HepG2 (cell line): ENCODE measurements around the gene U2AF1L4. TPM values are rescaled to one million over a fixed set of nuclear protein-coding genes. Genes with fewer than 3 reads are reported as not detected.

ENCODE experiments used
- AHDC1 ChIP-seq: sonication (generic); formaldehyde crosslinking; IDR thresholded peaks from 2 replicates; pipeline ENCODE4 v1.5.1; 2020; ENCODE audit warnings: mild to moderate bottlenecking, missing genetic modification reagents, borderline replicate concordance
- ATF7-NPFF ChIP-seq: sonication (generic); formaldehyde crosslinking; IDR thresholded peaks from 2 replicates; pipeline ENCODE4 v1.8.1; 2023; ENCODE audit warnings: mild to moderate bottlenecking, low read depth, missing genetic modification reagents, moderate library complexity
- DNMT3B ChIP-seq: conservative IDR thresholded peaks from 2 replicates; pipeline ENCODE4 v1.6.1; 2016; ENCODE audit warnings: missing biosample characterization, control low read depth
- KIAA2018 ChIP-seq: sonication (generic); formaldehyde crosslinking; IDR thresholded peaks from 2 replicates; pipeline ENCODE4 v1.5.0; 2020; ENCODE audit warnings: mild to moderate bottlenecking, missing genetic modification reagents, borderline replicate concordance
- MED8 ChIP-seq: sonication (generic); formaldehyde crosslinking; IDR thresholded peaks from 2 replicates; pipeline ENCODE4 v1.8.1; 2023; ENCODE audit warnings: mild to moderate bottlenecking, missing genetic modification reagents; ENCODE audit not compliant: insufficient replicate concordance
- POLR2A ChIP-seq, 2 experiments: IDR thresholded peaks; 2 replicates each; pipeline ENCODE4 v1.6.1; 2011; ENCODE audit warnings: low read depth in 2 of 2, low read length in 2 of 2, mild to moderate bottlenecking in 1 of 2, moderate library complexity in 1 of 2; ENCODE audit not compliant: insufficient read depth in 1 of 2
- SAP130 ChIP-seq: IDR thresholded peaks from 2 replicates; pipeline ENCODE4 v1.6.1; 2016; ENCODE audit warnings: low read depth
- TRAFD1 ChIP-seq: sonication (generic); formaldehyde crosslinking; IDR thresholded peaks from 2 replicates; pipeline ENCODE4 v1.5.1; 2020; ENCODE audit warnings: missing genetic modification reagents, mild to moderate bottlenecking, borderline replicate concordance
- ZBTB3 ChIP-seq: sonication (generic); formaldehyde crosslinking; IDR thresholded peaks from 2 replicates; pipeline ENCODE4 v1.4.0; 2020; ENCODE audit warnings: low read depth, mild to moderate bottlenecking, moderate library complexity, missing genetic modification reagents, borderline replicate concordance
- ZNF430 ChIP-seq: sonication (generic); formaldehyde crosslinking; IDR thresholded peaks from 2 replicates; pipeline ENCODE4 v1.9.0; 2021; ENCODE audit warnings: mild to moderate bottlenecking, missing genetic modification reagents
- polyA plus RNA-seq, 8 experiments: library from polyadenylated mRNA; depleted of rRNA in 3 of 8; stranded (reverse) in 7 of 8; unstranded in 1 of 8; fragments of >200 nt; fragmentation: Illumina TruSeq in 4 of 8; extraction: Trizol in 4 of 8; gene quantifications; 2 replicates each; pipeline versions ENCODE4 v1.2.1 to v1.2.3, GENCODE V29; 2011 to 2016; ENCODE audit warnings: low read depth in 4 of 8, missing spikeins in 1 of 8, mixed read lengths in 1 of 8; ENCODE audit not compliant: insufficient read depth in 1 of 8
- total RNA-seq, 5 experiments: library from RNA; depleted of rRNA; stranded (reverse); fragments of >200 nt; fragmentation: Illumina TruSeq; extraction: Trizol; gene quantifications; 2 replicates each; pipeline ENCODE4 v1.2.3, GENCODE V29; 2016; ENCODE audit warnings: low read depth in 1 of 5
- TF ChIP-seq, protein P1 (sequence below): sonication (generic); formaldehyde crosslinking; IDR thresholded peaks from 2 replicates; pipeline ENCODE4 v1.5.1; 2020; ENCODE audit warnings: mild to moderate bottlenecking, missing genetic modification reagents, borderline replicate concordance

Gene U2AF1L4
- total and polyA plus RNA-seq, 2 of the 13 experiments (the other 11 are each of a cell fraction or from before 2014, with no cell fraction given), result 7.9 to 15.4 TPM

DNA sequence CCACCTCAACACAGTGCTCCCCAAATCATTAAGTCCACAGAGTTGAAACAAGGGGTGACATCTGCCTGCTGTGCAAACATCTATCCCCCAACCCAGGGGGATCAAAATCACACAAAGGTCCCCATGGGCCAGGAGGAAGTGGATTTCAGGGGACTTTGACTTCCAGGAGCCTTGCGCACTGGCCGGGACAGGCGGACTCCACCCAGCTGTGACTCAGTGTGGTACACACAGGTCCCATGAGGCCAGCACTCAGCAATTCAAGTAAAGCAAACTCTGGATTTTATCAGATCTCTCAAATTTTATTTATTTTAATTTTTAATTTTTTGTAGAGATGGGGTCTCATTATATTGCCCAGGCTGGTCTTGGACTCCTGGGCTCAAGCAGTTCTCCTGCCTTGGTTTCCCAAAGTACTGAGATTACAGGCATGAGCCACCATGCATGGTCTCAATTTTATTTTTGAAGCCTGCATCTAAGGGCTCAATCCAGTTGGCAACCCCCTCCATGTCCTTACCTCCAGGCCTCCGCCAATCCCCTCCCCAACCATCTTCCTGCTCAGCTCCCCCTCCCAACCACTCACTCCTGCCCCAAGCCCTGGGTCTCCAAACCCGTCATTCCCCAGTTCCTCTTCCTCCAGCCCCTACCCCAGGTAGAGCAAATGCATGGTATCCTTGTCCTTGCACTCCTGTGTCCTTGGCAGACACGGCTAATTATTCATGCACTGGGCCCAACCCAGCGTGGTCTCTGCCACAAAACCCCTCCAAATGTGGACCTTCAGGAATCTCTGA, 48.4 kb upstream of the U2AF1L4 start (continued):
- TF ChIP-seq AHDC1 (CRISPR knock-in tag) (no peak), POLR2A (IDR thresholded peaks at IDR 0.05; ENCODE audit: insufficient read depth in 1 of 2, low read depth in 2 of 2, low read length in 2 of 2) (peak in 1 of 2 experiments; percentile 18; a peak in 1 of 4 replicates), DNMT3B (no peak), KIAA2018 (CRISPR knock-in tag) (no peak), ATF7-NPFF (CRISPR knock-in tag) (no peak), ZBTB3 (CRISPR knock-in tag) (no peak), SAP130 (CRISPR knock-in tag) (peak; percentile 28; the same call in 1 of the 2 replicates), TRAFD1 (no peak), MED8 (CRISPR knock-in tag) (no peak), ZNF430 (CRISPR knock-in tag) (no peak)
- TF ChIP-seq, protein P1, sequence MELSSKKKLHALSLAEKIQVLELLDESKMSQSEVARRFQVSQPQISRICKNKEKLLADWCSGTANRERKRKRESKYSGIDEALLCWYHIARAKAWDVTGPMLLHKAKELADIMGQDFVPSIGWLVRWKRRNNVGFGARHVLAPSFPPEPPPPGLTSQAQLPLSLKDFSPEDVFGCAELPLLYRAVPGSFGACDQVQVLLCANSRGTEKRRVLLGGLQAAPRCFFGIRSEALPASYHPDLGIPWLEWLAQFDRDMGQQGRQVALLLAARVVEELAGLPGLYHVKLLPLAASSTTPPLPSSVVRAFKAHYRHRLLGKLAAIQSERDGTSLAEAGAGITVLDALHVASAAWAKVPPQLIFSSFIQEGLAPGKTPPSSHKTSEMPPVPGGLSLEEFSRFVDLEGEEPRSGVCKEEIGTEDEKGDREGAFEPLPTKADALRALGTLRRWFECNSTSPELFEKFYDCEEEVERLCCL (CRISPR knock-in tag), result no peak
